Measurements from ENCODE around the gene SLC7A6. TPM values are rescaled to one million over a fixed set of nuclear protein-coding genes. Genes with fewer than 3 reads are reported as not detected.

The SLC7A6 gene
- total and polyA plus RNA-seq, 2 of the 13 experiments (the other 11 are each of a cell fraction or from before 2014, with no cell fraction given) = 35.8 to 70.8 TPM

DNA sequence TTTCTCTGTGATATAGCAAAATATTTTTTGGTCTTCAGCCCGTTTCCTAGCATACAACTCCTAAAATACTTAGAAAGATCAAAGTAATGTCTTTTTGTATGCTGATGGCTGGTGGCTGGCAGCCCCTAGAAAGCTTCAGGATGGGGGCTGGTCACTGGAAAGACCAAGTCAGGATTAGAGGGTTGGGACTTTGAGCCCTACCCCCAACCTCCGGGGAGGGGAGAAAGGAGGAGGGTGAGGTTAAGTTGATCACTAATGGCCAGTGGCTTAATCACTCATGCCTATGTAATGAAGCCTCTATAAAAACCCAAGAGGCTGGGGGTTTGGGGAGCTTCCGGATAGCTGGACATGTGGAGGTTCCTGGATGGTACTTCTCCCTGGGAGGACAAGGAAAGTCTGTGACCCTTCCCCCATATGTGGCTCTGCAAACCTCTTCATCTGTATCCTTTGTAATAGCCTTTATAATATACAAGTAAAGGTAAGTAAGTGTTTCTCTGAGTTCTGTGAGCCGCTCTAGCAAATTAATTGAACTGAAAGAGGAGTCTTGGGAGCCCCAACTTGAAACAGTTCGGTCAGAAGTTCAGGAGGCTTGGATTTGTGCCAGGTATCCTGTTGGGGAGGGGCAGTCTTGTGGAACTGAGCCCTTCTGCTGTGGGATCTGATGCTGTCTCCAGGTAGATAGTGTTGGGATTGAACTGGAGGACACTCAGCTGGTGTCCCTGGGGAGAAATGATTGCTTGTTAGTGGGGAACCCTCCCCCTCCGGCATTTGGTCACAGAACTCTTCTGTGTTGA lies 3.5 kb downstream of the SLC7A6 start (continued):
- TF ChIP-seq, protein P1, sequence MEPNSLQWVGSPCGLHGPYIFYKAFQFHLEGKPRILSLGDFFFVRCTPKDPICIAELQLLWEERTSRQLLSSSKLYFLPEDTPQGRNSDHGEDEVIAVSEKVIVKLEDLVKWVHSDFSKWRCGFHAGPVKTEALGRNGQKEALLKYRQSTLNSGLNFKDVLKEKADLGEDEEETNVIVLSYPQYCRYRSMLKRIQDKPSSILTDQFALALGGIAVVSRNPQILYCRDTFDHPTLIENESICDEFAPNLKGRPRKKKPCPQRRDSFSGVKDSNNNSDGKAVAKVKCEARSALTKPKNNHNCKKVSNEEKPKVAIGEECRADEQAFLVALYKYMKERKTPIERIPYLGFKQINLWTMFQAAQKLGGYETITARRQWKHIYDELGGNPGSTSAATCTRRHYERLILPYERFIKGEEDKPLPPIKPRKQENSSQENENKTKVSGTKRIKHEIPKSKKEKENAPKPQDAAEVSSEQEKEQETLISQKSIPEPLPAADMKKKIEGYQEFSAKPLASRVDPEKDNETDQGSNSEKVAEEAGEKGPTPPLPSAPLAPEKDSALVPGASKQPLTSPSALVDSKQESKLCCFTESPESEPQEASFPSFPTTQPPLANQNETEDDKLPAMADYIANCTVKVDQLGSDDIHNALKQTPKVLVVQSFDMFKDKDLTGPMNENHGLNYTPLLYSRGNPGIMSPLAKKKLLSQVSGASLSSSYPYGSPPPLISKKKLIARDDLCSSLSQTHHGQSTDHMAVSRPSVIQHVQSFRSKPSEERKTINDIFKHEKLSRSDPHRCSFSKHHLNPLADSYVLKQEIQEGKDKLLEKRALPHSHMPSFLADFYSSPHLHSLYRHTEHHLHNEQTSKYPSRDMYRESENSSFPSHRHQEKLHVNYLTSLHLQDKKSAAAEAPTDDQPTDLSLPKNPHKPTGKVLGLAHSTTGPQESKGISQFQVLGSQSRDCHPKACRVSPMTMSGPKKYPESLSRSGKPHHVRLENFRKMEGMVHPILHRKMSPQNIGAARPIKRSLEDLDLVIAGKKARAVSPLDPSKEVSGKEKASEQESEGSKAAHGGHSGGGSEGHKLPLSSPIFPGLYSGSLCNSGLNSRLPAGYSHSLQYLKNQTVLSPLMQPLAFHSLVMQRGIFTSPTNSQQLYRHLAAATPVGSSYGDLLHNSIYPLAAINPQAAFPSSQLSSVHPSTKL (CRISPR knock-in tag; IDR thresholded peaks at IDR 0.05) = 0 out of 2 replicates have a peak, but pooled peaks have one; percentile 7
- no peak for TF ChIP-seq SRSF9 (IDR thresholded peaks at IDR 0.05; ENCODE audit: borderline replicate concordance, insufficient read depth, low read depth, low read length, poor library complexity, severe bottlenecking)
- TF ChIP-seq RXRB (CRISPR knock-in tag; IDR thresholded peaks at IDR 0.05; ENCODE audit: borderline replicate concordance) = peak; percentile 10; the same call in 1 of the 2 replicates
- 0 out of 2 replicates have a peak, but pooled peaks have one; percentile 30 for TF ChIP-seq KDM6A (CRISPR knock-in tag; IDR thresholded peaks at IDR 0.05; ENCODE audit: low read depth)
- TF ChIP-seq EZH2 (conservative IDR thresholded peaks at IDR 0.05; ENCODE audit: low read depth, low read length) = no peak
- TF ChIP-seq PAF1 (CRISPR knock-in tag; IDR thresholded peaks at IDR 0.05) = no peak
- no peak for TF ChIP-seq GZF1 (CRISPR knock-in tag; IDR thresholded peaks at IDR 0.05)
- TF ChIP-seq ZNF790 (CRISPR knock-in tag; IDR thresholded peaks at IDR 0.05; ENCODE audit: borderline replicate concordance) = no peak
- TF ChIP-seq ISL2 (CRISPR knock-in tag; IDR thresholded peaks at IDR 0.05) = no peak
- TF ChIP-seq, protein P2, sequence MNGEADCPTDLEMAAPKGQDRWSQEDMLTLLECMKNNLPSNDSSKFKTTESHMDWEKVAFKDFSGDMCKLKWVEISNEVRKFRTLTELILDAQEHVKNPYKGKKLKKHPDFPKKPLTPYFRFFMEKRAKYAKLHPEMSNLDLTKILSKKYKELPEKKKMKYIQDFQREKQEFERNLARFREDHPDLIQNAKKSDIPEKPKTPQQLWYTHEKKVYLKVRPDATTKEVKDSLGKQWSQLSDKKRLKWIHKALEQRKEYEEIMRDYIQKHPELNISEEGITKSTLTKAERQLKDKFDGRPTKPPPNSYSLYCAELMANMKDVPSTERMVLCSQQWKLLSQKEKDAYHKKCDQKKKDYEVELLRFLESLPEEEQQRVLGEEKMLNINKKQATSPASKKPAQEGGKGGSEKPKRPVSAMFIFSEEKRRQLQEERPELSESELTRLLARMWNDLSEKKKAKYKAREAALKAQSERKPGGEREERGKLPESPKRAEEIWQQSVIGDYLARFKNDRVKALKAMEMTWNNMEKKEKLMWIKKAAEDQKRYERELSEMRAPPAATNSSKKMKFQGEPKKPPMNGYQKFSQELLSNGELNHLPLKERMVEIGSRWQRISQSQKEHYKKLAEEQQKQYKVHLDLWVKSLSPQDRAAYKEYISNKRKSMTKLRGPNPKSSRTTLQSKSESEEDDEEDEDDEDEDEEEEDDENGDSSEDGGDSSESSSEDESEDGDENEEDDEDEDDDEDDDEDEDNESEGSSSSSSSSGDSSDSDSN (CRISPR knock-in tag; IDR thresholded peaks at IDR 0.05) = 0 out of 2 replicates have a peak, but pooled peaks have one; percentile 18
- TF ChIP-seq ARNT (IDR thresholded peaks at IDR 0.05) = no peak
- peak; percentile 91 for TF ChIP-seq BCL6 (CRISPR knock-in tag; IDR thresholded peaks at IDR 0.05)
- TF ChIP-seq KMT2A (CRISPR knock-in tag; IDR thresholded peaks at IDR 0.05) = 0 out of 2 replicates have a peak, but pooled peaks have one; percentile 20
- no peak for TF ChIP-seq ZEB1 (IDR thresholded peaks at IDR 0.05; ENCODE audit: insufficient replicate concordance, low read depth)
- peak; percentile 61; the same call in 1 of the 2 replicates for TF ChIP-seq ETV5 (CRISPR knock-in tag; IDR thresholded peaks at IDR 0.05; ENCODE audit: borderline replicate concordance)
- TF ChIP-seq, protein P3, sequence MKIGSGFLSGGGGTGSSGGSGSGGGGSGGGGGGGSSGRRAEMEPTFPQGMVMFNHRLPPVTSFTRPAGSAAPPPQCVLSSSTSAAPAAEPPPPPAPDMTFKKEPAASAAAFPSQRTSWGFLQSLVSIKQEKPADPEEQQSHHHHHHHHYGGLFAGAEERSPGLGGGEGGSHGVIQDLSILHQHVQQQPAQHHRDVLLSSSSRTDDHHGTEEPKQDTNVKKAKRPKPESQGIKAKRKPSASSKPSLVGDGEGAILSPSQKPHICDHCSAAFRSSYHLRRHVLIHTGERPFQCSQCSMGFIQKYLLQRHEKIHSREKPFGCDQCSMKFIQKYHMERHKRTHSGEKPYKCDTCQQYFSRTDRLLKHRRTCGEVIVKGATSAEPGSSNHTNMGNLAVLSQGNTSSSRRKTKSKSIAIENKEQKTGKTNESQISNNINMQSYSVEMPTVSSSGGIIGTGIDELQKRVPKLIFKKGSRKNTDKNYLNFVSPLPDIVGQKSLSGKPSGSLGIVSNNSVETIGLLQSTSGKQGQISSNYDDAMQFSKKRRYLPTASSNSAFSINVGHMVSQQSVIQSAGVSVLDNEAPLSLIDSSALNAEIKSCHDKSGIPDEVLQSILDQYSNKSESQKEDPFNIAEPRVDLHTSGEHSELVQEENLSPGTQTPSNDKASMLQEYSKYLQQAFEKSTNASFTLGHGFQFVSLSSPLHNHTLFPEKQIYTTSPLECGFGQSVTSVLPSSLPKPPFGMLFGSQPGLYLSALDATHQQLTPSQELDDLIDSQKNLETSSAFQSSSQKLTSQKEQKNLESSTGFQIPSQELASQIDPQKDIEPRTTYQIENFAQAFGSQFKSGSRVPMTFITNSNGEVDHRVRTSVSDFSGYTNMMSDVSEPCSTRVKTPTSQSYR (CRISPR knock-in tag; IDR thresholded peaks at IDR 0.05; ENCODE audit: borderline replicate concordance) = peak; percentile 77; the same call in 1 of the 2 replicates
- TF ChIP-seq FOXA3 (CRISPR knock-in tag; IDR thresholded peaks at IDR 0.05) = 0 out of 2 replicates have a peak, but pooled peaks have one; percentile 13
- 0 out of 2 replicates have a peak, but pooled peaks have one; percentile 11 for TF ChIP-seq DPF2 (CRISPR knock-in tag; IDR thresholded peaks at IDR 0.05; ENCODE audit: borderline replicate concordance, low read depth)
